K562 (cell line): ENCODE data around the gene LMBR1L. TPM values are rescaled to one million over a fixed set of nuclear protein-coding genes. Genes with fewer than 3 reads are reported as not detected.

ENCODE experiments used
- C11orf30 ChIP-seq: fragments of 450-650 bp; IDR thresholded peaks from 2 replicates; pipeline ENCODE4 v1.6.1; 2016; ENCODE audit warnings: low read depth, mild to moderate bottlenecking
- CREB1 ChIP-seq, 2 experiments: sonication (generic) in 1 of 2; formaldehyde crosslinking in 1 of 2; IDR thresholded peaks; 2 replicates each; pipeline versions ENCODE4 v1.6.1 to v1.8.0; 2012 to 2022; ENCODE audit warnings: inconsistent platforms in 1 of 2, mild to moderate bottlenecking in 1 of 2, missing genetic modification reagents in 1 of 2, moderate library complexity in 1 of 2
- HMG20B ChIP-seq: fragments of 250-450 bp; sonication (Bioruptor Pico); IDR thresholded peaks from 2 replicates; pipeline ENCODE4 v1.5.0; 2021; ENCODE audit warnings: mild to moderate bottlenecking
- MBD1 ChIP-seq: fragments of 250-450 bp; sonication (Bioruptor Pico); IDR thresholded peaks from 2 replicates; pipeline ENCODE4 v1.8.0; 2022; ENCODE audit warnings: inconsistent platforms
- MED1 ChIP-seq: sonication (generic); formaldehyde crosslinking; IDR thresholded peaks from 2 replicates; pipeline ENCODE4 v1.8.1; 2023; ENCODE audit warnings: missing genetic modification reagents, borderline replicate concordance
- MLX ChIP-seq, 2 experiments: fragments of 450-650 bp in 1 of 2; sonication (generic) in 1 of 2; formaldehyde crosslinking; conservative IDR thresholded peaks; 2 replicates each; pipeline versions ENCODE4 v1.4.0 to v1.8.1; 2020 to 2022; ENCODE audit warnings: mild to moderate bottlenecking in 1 of 2, missing genetic modification reagents in 1 of 2
- NCOA2 ChIP-seq, 2 experiments: fragments of 450-650 bp; IDR thresholded peaks; 2 replicates each; pipeline ENCODE4 v1.6.1; 2018; ENCODE audit warnings: mild to moderate bottlenecking in 2 of 2, moderate library complexity in 1 of 2; ENCODE audit not compliant: partially characterized antibody in 2 of 2
- POLR2AphosphoS2 ChIP-seq: IDR thresholded peaks from 2 replicates; pipeline ENCODE4 v1.6.1; 2012; ENCODE audit warnings: low read length, improper control_type of control experiment
- PREB ChIP-seq: sonication (generic); formaldehyde crosslinking; IDR thresholded peaks from 2 replicates; pipeline ENCODE4 v1.8.1; 2023; ENCODE audit warnings: mild to moderate bottlenecking, missing genetic modification reagents
- SAFB ChIP-seq: fragments of 200-400 bp; formaldehyde crosslinking; IDR thresholded peaks from 2 replicates; pipeline ENCODE4 v1.6.1; 2017; ENCODE audit warnings: low read depth, low read length, borderline replicate concordance
- SAP30 ChIP-seq: fragments of 200-600 bp; sonication (generic); IDR thresholded peaks from 2 replicates; pipeline ENCODE4 v1.6.1; 2012; ENCODE audit warnings: borderline replicate concordance, low read depth, mild to moderate bottlenecking, moderate library complexity, low read length, control low read depth, inconsistent platforms; ENCODE audit not compliant: insufficient read depth, poor library complexity, severe bottlenecking
- SRF ChIP-seq, 2 experiments: fragments of 250-450, 450-650 bp in 1 of 2; sonication (Bioruptor Pico) in 1 of 2; sonication (generic) in 1 of 2; formaldehyde crosslinking; IDR thresholded peaks; 2 replicates each; pipeline versions ENCODE4 v1.5.0 to v1.5.1; 2020 to 2022; ENCODE audit warnings: mild to moderate bottlenecking in 1 of 2, missing genetic modification reagents in 1 of 2
- ZHX1 ChIP-seq: fragments of 150-350 bp; conservative IDR thresholded peaks from 2 replicates; pipeline ENCODE4 v1.6.1; 2014; ENCODE audit warnings: low read length
- ZNF143 ChIP-seq: sonication (generic); formaldehyde crosslinking; IDR thresholded peaks from 2 replicates; pipeline ENCODE4 v1.9.0; 2022; ENCODE audit warnings: mild to moderate bottlenecking, missing genetic modification reagents
- ZNF408 ChIP-seq: fragments of 250-450 bp; sonication (Bioruptor Pico); IDR thresholded peaks from 2 replicates; pipeline ENCODE4 v1.4.0; 2020; ENCODE audit warnings: low read depth, mild to moderate bottlenecking, moderate library complexity
- ZNF41 ChIP-seq: fragments of 250-450 bp; sonication (Bioruptor Pico); conservative IDR thresholded peaks from 2 replicates; pipeline ENCODE4 v1.4.0; 2020; ENCODE audit warnings: mild to moderate bottlenecking
- ZNF583 ChIP-seq: fragments of 250-450 bp; sonication (Bioruptor Pico); IDR thresholded peaks from 2 replicates; pipeline ENCODE4 v1.4.0; 2020
- polyA plus RNA-seq, 8 experiments: library from polyadenylated mRNA; depleted of rRNA in 4 of 8; stranded (reverse) in 5 of 8; unstranded in 3 of 8; fragments of >200 nt; fragmentation: Nextera tagmentation in 2 of 8; fragmentation: Illumina TruSeq in 1 of 8; extraction: Ambion mirVana in 2 of 8; extraction: Trizol in 1 of 8; gene quantifications; 2 replicates each; pipeline versions ENCODE4 v1.2.1 to v1.2.3, GENCODE V29; 2011 to 2014; ENCODE audit warnings: inconsistent platforms in 1 of 8, missing spikeins in 1 of 8
- total RNA-seq, 7 experiments: library from RNA; depleted of rRNA in 6 of 7; stranded (reverse); fragments of >200 nt in 6 of 7; fragmentation: Illumina TruSeq in 2 of 7; extraction: Trizol in 2 of 7; gene quantifications; 2 replicates each; pipeline versions ENCODE4 v1.2.1 to v1.2.3, GENCODE V29; 2011 to 2021; ENCODE audit warnings: low replicate concordance in 1 of 7

LMBR1L gene
- total and polyA plus RNA-seq, 9 of the 15 experiments (the other 6 are each of a cell fraction or from before 2014, with no cell fraction given) = 2.5 to 57.0 (median 31.1) TPM

GRCh38 chr12:49060237-49061156, 50.1 kb downstream of the LMBR1L start, which contains the start of gene KMT2D (continued):
- TF ChIP-seq SAP30 (no peak), MLX (CRISPR knock-in tag; conservative IDR thresholded peaks at IDR 0.05) (0 out of 4 replicates have a peak, but pooled peaks of 1 of the 2 experiments have one; percentile 69), POLR2AphosphoS2 (no peak), PREB (no peak; the same call in 1 of the 2 replicates), HMG20B (CRISPR knock-in tag) (no peak; the same call in 1 of the 2 replicates), C11orf30 (peak; percentile 94), MED1 (CRISPR knock-in tag) (no peak), CREB1 (IDR thresholded peaks at IDR 0.05) (peak; percentile 90), CREB1 (CRISPR knock-in tag; IDR thresholded peaks at IDR 0.05) (peak; percentile 92), ZNF143 (CRISPR knock-in tag) (peak; percentile 74), SRF (CRISPR knock-in tag; IDR thresholded peaks at IDR 0.05) (peak in 1 of 2 experiments; percentile 47; a peak in 1 of 4 replicates), ZNF408 (CRISPR knock-in tag) (no peak), ZNF583 (CRISPR knock-in tag) (no peak), MBD1 (CRISPR knock-in tag) (no peak), ZNF41 (CRISPR knock-in tag) (no peak; the same call in 1 of the 2 replicates), ZHX1 (no peak; the same call in 1 of the 2 replicates), NCOA2 (IDR thresholded peaks at IDR 0.05; ENCODE audit: partially characterized antibody in 2 of 2) (no peak), SAFB (peak; percentile 29; the same call in 1 of the 2 replicates)
